Keratinocyte (primary cell): Measurements from ENCODE around the gene STK33. TPM values are rescaled to one million over a fixed set of nuclear protein-coding genes. Genes with fewer than 3 reads are reported as not detected.

Source experiments
- DNase-seq: peaks from one replicate; pipeline ENCODE4 v3.0.0-alpha.2; 2011; ENCODE audit warnings: low read depth, missing footprints, low spot score
- FAIRE-seq: peaks from 2 replicates; lab custom pipeline; 2011; peaks lifted over from hg19 to GRCh38; lab: Jason Lieb, UNC
- H2AFZ ChIP-seq: 2 replicates; pipeline ENCODE4 v1.6.0; 2012; ENCODE audit warnings: low read length, control low read depth, inconsistent platforms; ENCODE audit not compliant: control insufficient read depth
- H3K27ac ChIP-seq: 2 replicates; pipeline ENCODE4 v1.5.1; 2011; ENCODE audit warnings: low read length; ENCODE audit not compliant: control insufficient read depth, insufficient read depth
- H3K27me3 ChIP-seq: 3 replicates; pipeline ENCODE4 v1.6.0; 2011; ENCODE audit warnings: low read length; ENCODE audit not compliant: control insufficient read depth, insufficient read depth; ENCODE audit errors: extremely low read depth
- H3K36me3 ChIP-seq, 2 experiments: 2 replicates in 1 of 2; 3 replicates in 1 of 2; pipeline ENCODE4 v1.5.1; 2011; ENCODE audit warnings: low read length in 2 of 2, mild to moderate bottlenecking in 1 of 2; ENCODE audit not compliant: control insufficient read depth in 2 of 2, insufficient read depth in 2 of 2; ENCODE audit errors: extremely low read depth in 1 of 2
- H3K4me1 ChIP-seq: 3 replicates; pipeline ENCODE4 v1.5.1; 2011; ENCODE audit warnings: low read length; ENCODE audit not compliant: control insufficient read depth, insufficient read depth; ENCODE audit errors: extremely low read depth
- H3K4me2 ChIP-seq: 3 replicates; pipeline ENCODE4 v1.6.0; 2011; ENCODE audit warnings: low read depth, low read length; ENCODE audit not compliant: control insufficient read depth, insufficient read depth; ENCODE audit errors: extremely low read depth
- H3K4me3 ChIP-seq, 3 experiments: fragments of 200-600 bp in 1 of 3; sonication (generic) in 1 of 3; 2 replicates in 2 of 3; 3 replicates in 1 of 3; pipeline ENCODE4 v1.5.1; 2011 to 2016; ENCODE audit warnings: low read length in 3 of 3, mild to moderate bottlenecking in 3 of 3, control low read depth in 2 of 3, inconsistent platforms in 1 of 3, low read depth in 1 of 3, mixed read lengths in 1 of 3, mixed run types in 1 of 3, moderate library complexity in 1 of 3; ENCODE audit not compliant: control insufficient read depth in 2 of 3, insufficient read depth in 2 of 3; ENCODE audit errors: extremely low read depth in 1 of 3
- H3K79me2 ChIP-seq: 2 replicates; pipeline ENCODE4 v1.6.0; 2012; ENCODE audit warnings: low read length; ENCODE audit not compliant: control insufficient read depth, insufficient read depth
- H3K9ac ChIP-seq: 3 replicates; pipeline ENCODE4 v1.6.0; 2011; ENCODE audit warnings: low read length; ENCODE audit not compliant: control insufficient read depth, insufficient read depth; ENCODE audit errors: extremely low read depth
- H3K9me1 ChIP-seq: 3 replicates; pipeline ENCODE4 v1.6.0; 2011; ENCODE audit warnings: low read length; ENCODE audit not compliant: control insufficient read depth, insufficient read depth; ENCODE audit errors: extremely low read depth
- H3K9me3 ChIP-seq: 2 replicates; pipeline ENCODE4 v1.5.1; 2012; ENCODE audit warnings: low read depth, low read length; ENCODE audit not compliant: control insufficient read depth
- H4K20me1 ChIP-seq: 3 replicates; pipeline ENCODE4 v1.6.0; 2011; ENCODE audit warnings: low read length; ENCODE audit not compliant: control insufficient read depth, insufficient read depth; ENCODE audit errors: extremely low read depth
- EZH2 ChIP-seq: IDR thresholded peaks from one replicate; pipeline ENCODE4 v1.6.1; 2012; ENCODE audit warnings: inconsistent platforms, mild to moderate bottlenecking, low read length, moderate library complexity
- dilution Hi-C: fragments of 300-500 bp; cut with MboI; formaldehyde crosslinking; loops from one replicate; pipeline ENCODE4 v1.7.0; 2020; ENCODE audit warnings: low sequenced_read_pairs; ENCODE audit not compliant: extremely low pct_ligation_motif_present
- polyA plus RNA-seq, 5 experiments: library from polyadenylated mRNA; depleted of rRNA in 3 of 5; stranded (reverse) in 3 of 5; stranded (forward) in 1 of 5; unstranded in 1 of 5; fragments of >200 nt; gene quantifications; 1 replicate in 1 of 5; 2 replicates in 3 of 5; 3 replicates in 1 of 5; pipeline versions ENCODE4 v1.2.1 to v1.2.3, GENCODE V29; 2011 to 2012; ENCODE audit warnings: missing spikeins in 2 of 5, low read depth in 1 of 5, low replicate concordance in 1 of 5
- TF ChIP-seq, protein P1 (sequence below), 3 experiments: IDR thresholded peaks in 1 of 3; conservative IDR thresholded peaks in 1 of 3; optimal IDR thresholded peaks in 1 of 3; 2 replicates in 2 of 3; 3 replicates in 1 of 3; pipeline versions ENCODE3 to v1.5.1; 2011; ENCODE audit warnings: low read length in 3 of 3, mild to moderate bottlenecking in 3 of 3, moderate library complexity in 2 of 3, control low read depth in 1 of 3, inconsistent platforms in 1 of 3; ENCODE audit not compliant: insufficient read depth in 2 of 3; ENCODE audit errors: extremely low read depth in 1 of 3

Gene STK33
- polyA plus RNA-seq, 1 donor (not counting 4 experiments of a cell fraction or from before 2014, with no cell fraction given): 0.05 TPM

DNA sequence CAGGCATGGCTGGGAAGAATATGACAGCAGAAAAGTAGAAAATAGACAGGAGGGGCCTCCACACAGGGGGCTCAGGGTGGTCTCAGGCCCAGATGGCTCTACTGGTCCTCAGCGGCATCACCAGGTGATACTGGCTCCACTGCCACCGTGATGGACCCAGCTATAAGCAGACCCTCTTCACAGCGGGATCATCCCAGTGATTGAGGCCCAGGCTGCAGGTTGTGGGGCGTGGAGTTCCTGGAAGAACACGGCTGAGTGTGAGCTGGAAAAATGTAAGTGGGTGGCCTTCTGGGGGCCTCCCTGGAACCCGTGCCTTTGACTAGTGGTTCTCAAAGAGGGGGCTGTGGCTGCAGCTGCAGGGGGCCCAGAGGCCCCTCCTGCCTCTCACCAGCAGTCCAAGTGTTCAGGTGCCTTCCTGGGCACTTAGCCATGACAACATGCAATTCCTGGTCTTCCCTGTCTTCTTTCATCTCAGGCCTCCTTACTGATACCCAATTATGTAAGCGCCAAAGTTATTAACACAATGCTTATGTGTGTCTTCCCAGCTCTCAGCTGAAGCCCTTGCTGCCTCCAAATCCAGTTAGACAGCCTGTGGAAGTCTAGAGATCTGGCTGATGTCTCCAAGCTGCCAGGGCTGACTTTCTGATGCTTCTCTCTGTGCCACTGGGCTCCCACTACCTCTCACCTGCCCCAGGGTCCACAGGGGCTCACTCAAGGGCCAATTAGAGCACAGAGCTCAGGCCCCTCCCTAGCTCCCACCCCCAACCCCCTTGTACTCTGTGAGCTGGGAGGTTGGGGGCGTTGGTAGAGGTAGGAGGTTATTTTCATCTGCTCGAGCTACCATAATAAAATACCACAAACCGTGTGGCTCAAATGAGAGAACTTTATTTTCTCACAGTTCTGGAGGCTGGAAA lies 220.3 kb downstream of the STK33 start:
- dilution Hi-C loops: no loop called here
- H3K9ac ChIP-seq: no peak overlapping the region
- H3K9me3 ChIP-seq: no peaks in the 10 kb centered on the region
- no peak overlapping the region for H3K4me2 ChIP-seq
- H3K27ac ChIP-seq: no peak overlapping the region
- peaks cover 7% of the 10 kb centered on the region for H3K27me3 ChIP-seq
- no peak for FAIRE-seq
- H4K20me1 ChIP-seq: no peaks in the 10 kb centered on the region
- H3K79me2 ChIP-seq: no peaks in the 10 kb centered on the region
- no peak overlapping the region for H2AFZ ChIP-seq
- TF ChIP-seq, protein P1, sequence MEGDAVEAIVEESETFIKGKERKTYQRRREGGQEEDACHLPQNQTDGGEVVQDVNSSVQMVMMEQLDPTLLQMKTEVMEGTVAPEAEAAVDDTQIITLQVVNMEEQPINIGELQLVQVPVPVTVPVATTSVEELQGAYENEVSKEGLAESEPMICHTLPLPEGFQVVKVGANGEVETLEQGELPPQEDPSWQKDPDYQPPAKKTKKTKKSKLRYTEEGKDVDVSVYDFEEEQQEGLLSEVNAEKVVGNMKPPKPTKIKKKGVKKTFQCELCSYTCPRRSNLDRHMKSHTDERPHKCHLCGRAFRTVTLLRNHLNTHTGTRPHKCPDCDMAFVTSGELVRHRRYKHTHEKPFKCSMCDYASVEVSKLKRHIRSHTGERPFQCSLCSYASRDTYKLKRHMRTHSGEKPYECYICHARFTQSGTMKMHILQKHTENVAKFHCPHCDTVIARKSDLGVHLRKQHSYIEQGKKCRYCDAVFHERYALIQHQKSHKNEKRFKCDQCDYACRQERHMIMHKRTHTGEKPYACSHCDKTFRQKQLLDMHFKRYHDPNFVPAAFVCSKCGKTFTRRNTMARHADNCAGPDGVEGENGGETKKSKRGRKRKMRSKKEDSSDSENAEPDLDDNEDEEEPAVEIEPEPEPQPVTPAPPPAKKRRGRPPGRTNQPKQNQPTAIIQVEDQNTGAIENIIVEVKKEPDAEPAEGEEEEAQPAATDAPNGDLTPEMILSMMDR (optimal IDR thresholded peaks at IDR 0.05 in 1 of 3, IDR thresholded peaks at IDR 0.05 in 1 of 3, conservative IDR thresholded peaks at IDR 0.05 in 1 of 3; ENCODE audit: extremely low read depth in 1 of 3, insufficient read depth in 2 of 3, low read length in 3 of 3): no peak
- TF ChIP-seq EZH2: no peak
- no peaks in the 10 kb centered on the region for H3K9me1 ChIP-seq
- no peaks in the 10 kb centered on the region for H3K4me1 ChIP-seq
- no peak for DNase-seq
- no peak overlapping the region for H3K4me3 ChIP-seq
- H3K36me3 ChIP-seq: no peaks in the 10 kb centered on the region

DNA sequence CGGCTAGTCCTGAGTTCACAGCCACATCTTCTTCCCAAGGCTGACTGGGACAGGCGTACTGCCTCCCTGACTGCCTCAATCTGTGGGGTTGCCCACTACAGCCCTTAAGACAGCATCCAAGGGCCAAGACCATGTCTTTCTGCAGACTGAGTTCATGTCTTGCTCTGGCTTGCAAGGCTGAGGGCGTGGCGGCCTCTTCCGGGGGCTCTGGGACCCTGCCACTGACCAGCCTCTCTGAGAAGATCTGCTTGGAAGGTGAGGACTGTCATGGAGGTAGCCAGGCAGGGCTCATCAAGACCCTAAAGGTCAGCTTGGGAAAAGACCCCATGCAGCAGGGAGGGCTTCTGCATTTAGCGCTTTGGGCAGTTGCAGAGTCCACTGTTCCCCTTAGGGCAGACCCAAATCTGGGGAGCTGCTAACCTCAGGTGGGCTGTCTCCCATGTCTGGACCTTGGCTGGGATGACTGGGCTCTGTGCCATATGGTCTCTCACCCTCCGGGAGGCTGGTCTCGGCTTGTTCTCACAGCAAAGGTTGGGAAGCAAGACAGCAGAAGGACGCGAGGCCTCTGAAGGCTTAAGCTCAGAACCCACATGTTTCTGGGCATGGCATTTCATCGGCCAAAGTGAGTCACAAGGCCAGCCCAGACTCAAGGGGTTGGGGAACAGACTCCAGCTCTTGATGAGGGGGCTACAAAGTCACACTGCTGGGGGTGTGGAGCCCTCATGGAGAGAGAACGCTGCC lies 221.2 kb downstream of the STK33 start:
- peaks cover 15% of the 10 kb centered on the region for H3K27me3 ChIP-seq
- FAIRE-seq: no peak
- no peaks in the 10 kb centered on the region for H3K4me1 ChIP-seq
- dilution Hi-C loops: no loop called here
- no peak overlapping the region for H3K9ac ChIP-seq
- H3K4me3 ChIP-seq: no peak overlapping the region
- no peak overlapping the region for H3K27ac ChIP-seq
- no peak for DNase-seq
- H3K4me2 ChIP-seq: no peak overlapping the region
- H3K79me2 ChIP-seq: no peaks in the 10 kb centered on the region
- no peaks in the 10 kb centered on the region for H4K20me1 ChIP-seq
- no peaks in the 10 kb centered on the region for H3K36me3 ChIP-seq
- TF ChIP-seq EZH2: no peak
- TF ChIP-seq, protein P1 (optimal IDR thresholded peaks at IDR 0.05 in 1 of 3, IDR thresholded peaks at IDR 0.05 in 1 of 3, conservative IDR thresholded peaks at IDR 0.05 in 1 of 3; ENCODE audit: extremely low read depth in 1 of 3, insufficient read depth in 2 of 3, low read length in 3 of 3): no peak
- H3K9me3 ChIP-seq: no peaks in the 10 kb centered on the region
- no peaks in the 10 kb centered on the region for H3K9me1 ChIP-seq
- H2AFZ ChIP-seq: no peak overlapping the region
